ENCODE data around the gene DSEL.

GRCh38 chr18:67463829-67464228 lies 52.7 kb downstream of the DSEL start:
- no peak for TF ChIP-seq CTCF (IDR thresholded peaks at IDR 0.05)
- no peak for TF ChIP-seq POLR2A (IDR thresholded peaks at IDR 0.05)

Data from Peyer's patch (tissue), 4 donors.